ENCODE measurements around the gene KAT6B. TPM values are rescaled to one million over a fixed set of nuclear protein-coding genes. Genes with fewer than 3 reads are reported as not detected.

Gene KAT6B
- total RNA-seq, 2 experiments from 2014 or later: 70.3 to 74.2 TPM

DNA sequence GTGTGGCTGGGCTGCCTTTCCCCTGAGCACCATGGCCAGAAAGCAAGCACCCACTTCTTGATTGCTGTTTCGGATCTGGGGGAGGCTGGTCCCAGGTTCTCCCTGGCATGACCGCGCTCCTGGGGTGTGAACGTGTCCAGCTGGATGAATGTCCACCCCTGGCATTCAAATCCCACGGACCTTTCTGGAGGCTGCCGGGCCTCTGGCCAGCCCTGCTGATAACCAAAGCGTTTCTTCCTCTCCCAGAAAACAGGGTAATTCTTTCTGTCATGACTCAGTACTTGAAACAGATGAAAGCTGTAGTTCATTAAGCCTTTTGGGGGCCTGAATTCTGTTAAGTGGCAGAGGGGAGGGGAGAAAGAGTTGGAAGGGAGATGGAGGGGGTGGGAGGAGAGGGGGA lies 211.9 kb downstream of the KAT6B start:
- no peak overlapping the region for H3K27ac ChIP-seq (ENCODE audit: low read depth in 1 of 2, low read length in 2 of 2)
- no peak for ATAC-seq (ENCODE audit: poor library complexity)
- Mint-ChIP-seq H3K27ac (no peak overlapping the region), H3K36me3 (ENCODE audit: low read depth) (no peaks in the 10 kb centered on the region), H3K9me3 (no peaks in the 10 kb centered on the region), H3K27me3 (no peaks in the 10 kb centered on the region), H3K4me3 (no peak overlapping the region), H3K4me1 (ENCODE audit: low read depth) (peaks cover 9% of the 10 kb centered on the region)
- intact Hi-C loops (cut with DNase I, micrococcal nuclease): no loop called here
- no peaks in the 10 kb centered on the region for H3K27me3 ChIP-seq (ENCODE audit: control insufficient read depth in 1 of 2, insufficient read depth in 2 of 2, low read length in 2 of 2)
- no peak for DNase-seq
- no peaks in the 10 kb centered on the region for H3K9me3 ChIP-seq (ENCODE audit: control insufficient read depth in 1 of 2, insufficient read depth in 1 of 2, low read length in 2 of 2)
- TF ChIP-seq, protein P1, sequence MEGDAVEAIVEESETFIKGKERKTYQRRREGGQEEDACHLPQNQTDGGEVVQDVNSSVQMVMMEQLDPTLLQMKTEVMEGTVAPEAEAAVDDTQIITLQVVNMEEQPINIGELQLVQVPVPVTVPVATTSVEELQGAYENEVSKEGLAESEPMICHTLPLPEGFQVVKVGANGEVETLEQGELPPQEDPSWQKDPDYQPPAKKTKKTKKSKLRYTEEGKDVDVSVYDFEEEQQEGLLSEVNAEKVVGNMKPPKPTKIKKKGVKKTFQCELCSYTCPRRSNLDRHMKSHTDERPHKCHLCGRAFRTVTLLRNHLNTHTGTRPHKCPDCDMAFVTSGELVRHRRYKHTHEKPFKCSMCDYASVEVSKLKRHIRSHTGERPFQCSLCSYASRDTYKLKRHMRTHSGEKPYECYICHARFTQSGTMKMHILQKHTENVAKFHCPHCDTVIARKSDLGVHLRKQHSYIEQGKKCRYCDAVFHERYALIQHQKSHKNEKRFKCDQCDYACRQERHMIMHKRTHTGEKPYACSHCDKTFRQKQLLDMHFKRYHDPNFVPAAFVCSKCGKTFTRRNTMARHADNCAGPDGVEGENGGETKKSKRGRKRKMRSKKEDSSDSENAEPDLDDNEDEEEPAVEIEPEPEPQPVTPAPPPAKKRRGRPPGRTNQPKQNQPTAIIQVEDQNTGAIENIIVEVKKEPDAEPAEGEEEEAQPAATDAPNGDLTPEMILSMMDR (IDR thresholded peaks at IDR 0.05): no peak
- no peaks in the 10 kb centered on the region for H3K36me3 ChIP-seq (ENCODE audit: insufficient read depth, low read length)
- H3K4me1 ChIP-seq (ENCODE audit: insufficient read depth, low read length): peaks cover 8% of the 10 kb centered on the region
- H3K4me3 ChIP-seq (ENCODE audit: low read length): no peak overlapping the region
- POLR2A ChIA-PET: interaction anchor here (1.0 kb wide), 1 partner anchor 15 kb away, joined by 3 read pairs; no protein-coding TSS in a partner anchor
- CTCF ChIA-PET: no interaction called here

DNA sequence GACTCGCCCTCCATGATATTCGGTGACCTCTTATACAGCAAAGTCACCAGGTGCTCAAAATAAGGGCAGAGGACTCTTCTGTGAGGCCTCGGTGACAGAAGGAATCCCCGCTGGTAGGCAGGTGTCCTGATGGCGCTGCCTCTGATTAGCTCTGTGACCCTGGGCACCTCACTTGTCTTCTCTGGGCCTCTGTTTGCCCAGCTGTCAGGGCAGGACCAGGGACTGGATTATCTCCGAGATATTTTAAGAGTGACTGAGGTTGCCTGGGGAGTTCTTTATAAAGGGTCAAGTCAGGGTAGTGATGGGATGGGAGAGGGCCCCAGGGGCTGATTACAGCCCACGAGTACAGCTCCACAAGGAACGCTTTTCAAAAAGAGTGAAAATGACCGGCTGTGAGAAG lies 214.2 kb downstream of the KAT6B start:
- no peak overlapping the region for H3K4me3 Mint-ChIP-seq
- Histone ChIP-seq H3K9me3 (ENCODE audit: control insufficient read depth in 1 of 2, insufficient read depth in 1 of 2, low read length in 2 of 2) (peaks cover 0 to 5% of the 10 kb centered on the region in 2 experiments), H3K36me3 (ENCODE audit: insufficient read depth, low read length) (no peaks in the 10 kb centered on the region), H3K27me3 (ENCODE audit: control insufficient read depth in 1 of 2, insufficient read depth in 2 of 2, low read length in 2 of 2) (no peaks in the 10 kb centered on the region), H3K4me3 (ENCODE audit: low read length) (no peak overlapping the region), H3K27ac (ENCODE audit: low read depth in 1 of 2, low read length in 2 of 2) (no peak overlapping the region), H3K4me1 (ENCODE audit: insufficient read depth, low read length) (peaks cover 16% of the 10 kb centered on the region)
- POLR2A ChIA-PET: no interaction called here
- intact Hi-C loops (cut with DNase I, micrococcal nuclease): loop anchor here in 1 of 2 experiments (10.0 kb wide), 1 partner anchor 194 kb away; the partner anchor contains the start of gene COMTD1
- CTCF ChIA-PET: no interaction called here
- peaks cover 9% of the 10 kb centered on the region for H3K4me1 Mint-ChIP-seq (ENCODE audit: low read depth)
- DNase-seq (no peak), ATAC-seq (ENCODE audit: poor library complexity) (no peak)
- no peaks in the 10 kb centered on the region for H3K27me3 Mint-ChIP-seq
- no peaks in the 10 kb centered on the region for H3K9me3 Mint-ChIP-seq
- H3K36me3 Mint-ChIP-seq (ENCODE audit: low read depth): no peaks in the 10 kb centered on the region
- no peak overlapping the region for H3K27ac Mint-ChIP-seq
- TF ChIP-seq, protein P1 (IDR thresholded peaks at IDR 0.05): no peak

DNA sequence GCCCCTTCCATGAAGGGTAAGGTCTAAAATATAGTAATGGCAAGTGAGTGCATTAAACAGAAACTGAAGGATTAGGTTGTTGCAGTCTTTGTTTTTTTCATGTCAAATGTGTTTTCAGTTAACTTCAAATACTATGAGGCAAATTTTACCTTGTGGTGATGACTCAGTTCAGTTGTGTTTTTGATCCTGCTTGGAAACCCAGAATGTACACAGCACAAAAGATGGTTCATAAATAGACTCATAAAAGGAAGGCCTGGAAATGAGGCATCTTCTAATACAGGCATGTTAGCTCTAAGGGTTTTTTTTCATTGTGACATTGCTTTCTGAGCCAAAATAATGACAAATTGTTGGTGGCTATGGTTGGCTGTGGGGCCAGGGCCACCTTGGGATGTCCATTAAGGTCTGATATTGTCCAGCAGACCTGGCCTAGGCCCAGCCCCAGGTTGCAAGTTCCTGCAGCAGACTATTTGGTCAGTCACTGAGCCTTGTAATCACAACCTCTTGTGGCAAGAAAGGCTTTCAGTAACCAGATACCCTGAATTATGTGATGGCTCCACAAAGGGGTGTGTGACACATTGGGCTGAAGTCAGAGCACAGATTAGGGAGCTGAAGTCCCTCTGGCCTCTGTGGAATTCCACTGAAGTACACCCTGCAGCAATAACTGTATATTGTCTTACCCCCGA lies 216.0 kb downstream of the KAT6B start:
- Histone ChIP-seq H3K27me3 (ENCODE audit: control insufficient read depth in 1 of 2, insufficient read depth in 2 of 2, low read length in 2 of 2) (no peaks in the 10 kb centered on the region), H3K27ac (ENCODE audit: low read depth in 1 of 2, low read length in 2 of 2) (no peak overlapping the region), H3K36me3 (ENCODE audit: insufficient read depth, low read length) (no peaks in the 10 kb centered on the region), H3K4me3 (ENCODE audit: low read length) (no peak overlapping the region), H3K9me3 (ENCODE audit: control insufficient read depth in 1 of 2, insufficient read depth in 1 of 2, low read length in 2 of 2) (peaks cover 0 to 5% of the 10 kb centered on the region in 2 experiments), H3K4me1 (ENCODE audit: insufficient read depth, low read length) (peaks cover 16% of the 10 kb centered on the region)
- H3K4me3 Mint-ChIP-seq: no peak overlapping the region
- no peaks in the 10 kb centered on the region for H3K9me3 Mint-ChIP-seq
- no peaks in the 10 kb centered on the region for H3K27me3 Mint-ChIP-seq
- TF ChIP-seq, protein P1 (IDR thresholded peaks at IDR 0.05): no peak
- ChIA-PET POLR2A (no interaction called here), CTCF (no interaction called here)
- no peaks in the 10 kb centered on the region for H3K36me3 Mint-ChIP-seq (ENCODE audit: low read depth)
- DNase-seq (no peak), ATAC-seq (ENCODE audit: poor library complexity) (no peak)
- intact Hi-C loops (cut with DNase I, micrococcal nuclease): loop anchor here in 1 of 2 experiments (10.0 kb wide), 1 partner anchor 192 kb away; the partner anchor contains the start of gene COMTD1
- peaks cover 9% of the 10 kb centered on the region for H3K4me1 Mint-ChIP-seq (ENCODE audit: low read depth)
- H3K27ac Mint-ChIP-seq: no peak overlapping the region

Measured in CD4-positive, alpha-beta T cell (primary cell).